Thyroid gland (tissue), 4 donors: Measurements from ENCODE around the gene NMBR. TPM values are rescaled to one million over a fixed set of nuclear protein-coding genes. Genes with fewer than 3 reads are reported as not detected.

Source experiments
- DNase-seq, 2 donors: peaks; one replicate each; pipeline ENCODE4 v3.0.0-alpha.2; 2019
- H3K27ac ChIP-seq, 3 donors: fragments of 200-600 bp; sonication (generic); 1 replicate in 2 of 3; 2 replicates in 1 of 3; pipeline ENCODE4 v1.5.1; 2016 to 2019; ENCODE audit warnings: mild to moderate bottlenecking in 1 of 3, moderate library complexity in 1 of 3
- H3K27me3 ChIP-seq: fragments of 200-600 bp; sonication (generic); one replicate; pipeline ENCODE4 v1.5.1; 2019
- H3K36me3 ChIP-seq, 2 donors: fragments of 200-600 bp; sonication (generic); one replicate each; pipeline ENCODE4 v1.5.1; 2016 to 2019
- H3K4me1 ChIP-seq, 2 donors: fragments of 200-600 bp; sonication (generic); one replicate each; pipeline ENCODE4 v1.5.1; 2017 to 2019
- H3K4me3 ChIP-seq, 3 donors: fragments of 200-600 bp; sonication (generic); replicated peaks in 1 of 3; 1 replicate in 2 of 3; 2 replicates in 1 of 3; pipeline ENCODE4 v1.5.1; 2016; ENCODE audit warnings: mild to moderate bottlenecking in 1 of 3
- H3K9me3 ChIP-seq: fragments of 200-600 bp; sonication (generic); one replicate; pipeline ENCODE4 v1.5.1; 2017
- CTCF ChIP-seq, 6 experiments: fragments of 200-600 bp in 3 of 6; fragments of 450-650 bp in 3 of 6; sonication (generic) in 3 of 6; IDR thresholded peaks; one replicate each; pipeline ENCODE4 v1.5.1; 2016 to 2019; ENCODE audit warnings: antibody characterized with exemption in 6 of 6, mild to moderate bottlenecking in 2 of 6, inconsistent platforms in 1 of 6, moderate library complexity in 1 of 6
- POLR2A ChIP-seq, 2 donors: fragments of 450-650 bp; IDR thresholded peaks; one replicate each; pipeline ENCODE4 v1.6.1; 2017; ENCODE audit warnings: antibody characterized with exemption in 2 of 2, mild to moderate bottlenecking in 2 of 2, moderate library complexity in 1 of 2
- WGBS, 2 donors: methylation state at CpG; one replicate each; pipeline ENCODE4 v1.1.5; 2017; 5-methylcytosine and 5-hydroxymethylcytosine counted together
- intact Hi-C: fragments of 100-400 bp; cut with DNase I; formaldehyde crosslinking; loops from one replicate; pipeline ENCODE4 v1.15.1; 2023
- total RNA-seq, 4 donors: library from RNA; depleted of rRNA; stranded (reverse); fragments of >200 nt; gene quantifications; one replicate each; pipeline ENCODE4 v1.2.3, GENCODE V29; 2016

NMBR gene
- total RNA-seq, 4 donors from 2014 or later: 0.33 TPM; not detected in 3

GRCh38 chr6:142187209-142187608 lies 40.3 kb upstream of the NMBR start:
- Histone ChIP-seq H3K9me3 (no peaks in the 10 kb centered on the region), H3K36me3 (no peaks in the 10 kb centered on the region), H3K4me1 (no peaks in the 10 kb centered on the region), H3K27ac (no peak overlapping the region), H3K4me3 (no peak overlapping the region), H3K27me3 (no peaks in the 10 kb centered on the region)
- intact Hi-C loops: no loop called here
- TF ChIP-seq CTCF (IDR thresholded peaks at IDR 0.05): no peak
- no peak for TF ChIP-seq POLR2A (IDR thresholded peaks at IDR 0.05)
- WGBS, 2 donors: 48 to 63% methylated on average over 1 of the region's 1 CpG
- peak; percentile 6 to 33 for DNase-seq

DNA sequence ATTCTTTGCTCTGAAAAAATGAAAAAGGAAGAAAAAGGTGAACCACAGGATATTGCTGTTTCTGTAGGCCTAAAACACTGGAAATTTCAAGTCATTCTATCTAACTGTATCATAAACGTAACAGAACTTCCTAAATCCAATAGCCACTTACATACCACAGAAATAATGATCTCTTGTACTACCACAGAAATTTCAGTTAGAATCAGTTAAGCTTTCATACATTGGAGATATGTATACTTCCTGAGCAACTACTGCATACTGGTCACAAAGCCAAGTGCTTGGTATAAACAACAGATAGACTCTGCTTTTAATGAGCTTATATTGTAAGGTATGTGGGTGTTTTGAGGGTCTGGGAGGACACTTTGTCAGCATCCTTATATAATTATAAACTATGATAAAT lies 38.7 kb upstream of the NMBR start:
- H3K4me3 ChIP-seq: no peak overlapping the region
- TF ChIP-seq CTCF (IDR thresholded peaks at IDR 0.05) (no peak), POLR2A (IDR thresholded peaks at IDR 0.05) (no peak)
- H3K4me1 ChIP-seq: no peaks in the 10 kb centered on the region
- intact Hi-C loops: no loop called here
- H3K27me3 ChIP-seq: no peaks in the 10 kb centered on the region
- DNase-seq: no peak
- H3K27ac ChIP-seq: no peak overlapping the region
- H3K36me3 ChIP-seq: no peaks in the 10 kb centered on the region
- WGBS, 2 donors: 95% methylated on average over 1 of the region's 1 CpG
- H3K9me3 ChIP-seq: no peaks in the 10 kb centered on the region

GRCh38 chr6:142184307-142184706 lies 37.4 kb upstream of the NMBR start:
- intact Hi-C loops: no loop called here
- Histone ChIP-seq H3K36me3 (no peaks in the 10 kb centered on the region), H3K27me3 (no peaks in the 10 kb centered on the region), H3K27ac (no peak overlapping the region), H3K4me3 (no peak overlapping the region), H3K4me1 (no peaks in the 10 kb centered on the region), H3K9me3 (no peaks in the 10 kb centered on the region)
- TF ChIP-seq POLR2A (IDR thresholded peaks at IDR 0.05) (no peak), CTCF (IDR thresholded peaks at IDR 0.05) (no peak)
- no peak for DNase-seq
- 97 to 98% methylated on average over 2 of the region's 2 CpGs for WGBS, 2 donors

GRCh38 chr6:142183351-142183750 lies 36.4 kb upstream of the NMBR start:
- no peaks in the 10 kb centered on the region for H3K4me1 ChIP-seq
- H3K36me3 ChIP-seq: no peaks in the 10 kb centered on the region
- no peak for DNase-seq
- no peak overlapping the region for H3K4me3 ChIP-seq
- 95 to 97% methylated on average over 1 of the region's 1 CpG for WGBS, 2 donors
- no peak overlapping the region for H3K27ac ChIP-seq
- TF ChIP-seq CTCF (IDR thresholded peaks at IDR 0.05) (no peak), POLR2A (IDR thresholded peaks at IDR 0.05) (no peak)
- no peaks in the 10 kb centered on the region for H3K9me3 ChIP-seq
- intact Hi-C loops: no loop called here
- no peaks in the 10 kb centered on the region for H3K27me3 ChIP-seq

DNA sequence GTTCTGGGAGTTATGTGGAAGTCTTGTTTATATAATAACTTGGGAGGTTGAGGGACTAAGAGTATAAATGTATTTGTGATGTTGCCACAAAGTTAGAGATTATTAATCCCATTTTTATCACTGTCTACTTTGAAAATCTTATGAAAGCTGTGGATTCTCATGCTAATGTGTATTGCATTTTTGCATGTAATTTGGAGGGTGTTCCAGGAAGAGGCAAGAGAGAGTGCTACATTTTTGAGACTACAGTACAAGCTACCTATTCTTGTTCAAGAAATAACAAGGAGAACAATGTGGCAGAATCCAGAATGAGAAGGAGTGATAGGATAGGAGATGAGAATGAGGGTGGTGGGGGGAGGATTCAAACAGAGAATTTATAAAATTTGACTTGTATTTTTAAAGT lies 35.1 kb upstream of the NMBR start:
- peaks cover 0 to 4% of the 10 kb centered on the region in 2 donors for H3K36me3 ChIP-seq
- H3K4me3 ChIP-seq: no peak overlapping the region
- H3K4me1 ChIP-seq: no peaks in the 10 kb centered on the region
- no peak overlapping the region for H3K27ac ChIP-seq
- no peak for DNase-seq
- TF ChIP-seq POLR2A (IDR thresholded peaks at IDR 0.05) (no peak), CTCF (IDR thresholded peaks at IDR 0.05) (no peak)
- H3K9me3 ChIP-seq: no peaks in the 10 kb centered on the region
- no peaks in the 10 kb centered on the region for H3K27me3 ChIP-seq
- intact Hi-C loops: no loop called here
